PFSK-1 (cell line): Measurements from ENCODE around the gene PAM16.

Experiments
- FOXP2 ChIP-seq: optimal IDR thresholded peaks from 2 replicates; pipeline ENCODE3; 2011; ENCODE audit warnings: borderline replicate concordance, control low read depth, inconsistent platforms; ENCODE audit not compliant: insufficient read depth; ENCODE audit errors: extremely low read length, extremely low read depth
- POLR2AphosphoS5 ChIP-seq: IDR thresholded peaks from 2 replicates; pipeline ENCODE4 v1.6.1; 2012; ENCODE audit warnings: low read depth, mild to moderate bottlenecking, control low read depth, low read length, moderate library complexity
- REST ChIP-seq, 2 experiments: IDR thresholded peaks; 2 replicates each; pipeline versions ENCODE4 v1.6.1 to v1.8.0; 2011 to 2012; ENCODE audit warnings: low read depth in 2 of 2, low read length in 2 of 2, control low read depth in 1 of 2, inconsistent platforms in 1 of 2, mild to moderate bottlenecking in 1 of 2, moderate library complexity in 1 of 2; ENCODE audit not compliant: insufficient read depth in 1 of 2
- SIN3A ChIP-seq: IDR thresholded peaks from 2 replicates; pipeline ENCODE4 v1.6.1; 2012; ENCODE audit warnings: mild to moderate bottlenecking, low read length, moderate library complexity, borderline replicate concordance; ENCODE audit not compliant: insufficient read depth
- TAF1 ChIP-seq: IDR thresholded peaks from 2 replicates; pipeline ENCODE4 v1.6.1; 2012; ENCODE audit warnings: low read length, control low read depth, borderline replicate concordance; ENCODE audit not compliant: insufficient read depth

PAM16 gene

GRCh38 chr16:4328782-4329775 is 22.0 kb downstream of the PAM16 start:
- TF ChIP-seq POLR2AphosphoS5 (no peak), REST (IDR thresholded peaks at IDR 0.05; ENCODE audit: insufficient read depth in 1 of 2, low read depth in 2 of 2, low read length in 2 of 2) (no peak), SIN3A (no peak), FOXP2 (no peak), TAF1 (no peak)

- TF ChIP-seq FOXP2, result peak; percentile 9
- no peak for TF ChIP-seq POLR2AphosphoS5
- no peak for TF ChIP-seq REST (IDR thresholded peaks at IDR 0.05; ENCODE audit: insufficient read depth in 1 of 2, low read depth in 2 of 2, low read length in 2 of 2)
- TF ChIP-seq SIN3A, result no peak
- TF ChIP-seq TAF1, result no peak
Observed at GRCh38 chr16:4328046-4328781, 22.9 kb downstream of the PAM16 start.

- TF ChIP-seq SIN3A, result no peak
- TF ChIP-seq POLR2AphosphoS5, result no peak
- no peak for TF ChIP-seq FOXP2
- no peak for TF ChIP-seq REST (IDR thresholded peaks at IDR 0.05; ENCODE audit: insufficient read depth in 1 of 2, low read depth in 2 of 2, low read length in 2 of 2)
- TF ChIP-seq TAF1, result no peak
Observed at GRCh38 chr16:4327386-4328045, 23.6 kb downstream of the PAM16 start.

GRCh38 chr16:4325253-4325758 is 25.8 kb downstream of the PAM16 start:
- TF ChIP-seq FOXP2, result no peak
- TF ChIP-seq SIN3A, result no peak
- TF ChIP-seq TAF1, result no peak
- no peak for TF ChIP-seq REST (IDR thresholded peaks at IDR 0.05; ENCODE audit: insufficient read depth in 1 of 2, low read depth in 2 of 2, low read length in 2 of 2)
- TF ChIP-seq POLR2AphosphoS5, result no peak
